GM20431 (cell line): ENCODE data around the gene FCRLB.

Experiments
- in situ Hi-C: fragments of 300-500 bp; cut with MseI, MboI; formaldehyde crosslinking; loops from one replicate; pipeline ENCODE4 v1.15.0; 2020; ENCODE audit warnings: low sequenced_read_pairs; ENCODE audit not compliant: unreplicated experiment

Gene FCRLB

GRCh38 chr1:161777261-161777660 lies 55.9 kb downstream of the FCRLB start:
- in situ Hi-C loops, result loop anchor here (25.0 kb wide), 1 partner anchor 260 kb away; no protein-coding TSS in a partner anchor
